Stimulated activated CD4-positive, alpha-beta T cell treated with anti-CD3 and anti-CD28 coated beads, TNF-alpha, amount 100 ng/mL, for 1 hour (primary cell): ENCODE data around the gene TMEM269.

Experiments used
- DNase-seq, 3 donors: peaks; one replicate each; pipeline ENCODE4 v3.0.0-alpha.2; 2020; ENCODE audit warnings: low read depth in 3 of 3, low spot score in 1 of 3

TMEM269 gene

GRCh38 chr1:42817976-42818375 is 33.2 kb downstream of the TMEM269 start:
- DNase-seq = no peak

GRCh38 chr1:42820813-42821212 is 36.0 kb downstream of the TMEM269 start:
- DNase-seq = no peak

GRCh38 chr1:42821690-42822089 is 36.9 kb downstream of the TMEM269 start:
- no peak for DNase-seq

- DNase-seq = no peak
These were observed 38.1 kb downstream of the TMEM269 start for GRCh38 chr1:42822800-42823392.

- DNase-seq = no peak
These were observed 39.8 kb downstream of the TMEM269 start for GRCh38 chr1:42824481-42825035.

- DNase-seq = no peak
These were observed 40.5 kb downstream of the TMEM269 start for GRCh38 chr1:42825036-42825851.

- DNase-seq = no peak
These were observed 45.8 kb downstream of the TMEM269 start for GRCh38 chr1:42830631-42831030.

- DNase-seq = no peak
These were observed 46.5 kb downstream of the TMEM269 start for GRCh38 chr1:42831273-42831672.

GRCh38 chr1:42832641-42833240 is 48.0 kb downstream of the TMEM269 start:
- no peak for DNase-seq

GRCh38 chr1:42833981-42834380 is 49.2 kb downstream of the TMEM269 start:
- DNase-seq = no peak

- DNase-seq = no peak
These were observed 50.0 kb downstream of the TMEM269 start for GRCh38 chr1:42834803-42835202.

- no peak for DNase-seq
These were observed 50.6 kb downstream of the TMEM269 start for GRCh38 chr1:42835422-42835821.

GRCh38 chr1:42837709-42838108 is 52.9 kb downstream of the TMEM269 start:
- DNase-seq = no peak

- no peak for DNase-seq
These were observed 53.8 kb downstream of the TMEM269 start for GRCh38 chr1:42838482-42839190.

- DNase-seq = no peak
These were observed 56.2 kb downstream of the TMEM269 start for GRCh38 chr1:42841010-42841409.

- no peak for DNase-seq
These were observed 56.8 kb downstream of the TMEM269 start for GRCh38 chr1:42841440-42842147.

- no peak for DNase-seq
These were observed 59.9 kb downstream of the TMEM269 start for GRCh38 chr1:42844592-42845140.

GRCh38 chr1:42845193-42845592 is 60.4 kb downstream of the TMEM269 start:
- DNase-seq = no peak

- DNase-seq = no peak
These were observed 61.1 kb downstream of the TMEM269 start for GRCh38 chr1:42845866-42846256.
